OCI-LY7 (cell line): ENCODE data around the gene TIGD3. TPM values are rescaled to one million over a fixed set of nuclear protein-coding genes. Genes with fewer than 3 reads are reported as not detected.

Experiments
- BruUV-seq: library from RNA; stranded (reverse); fragments of 400-500 nt; replicated peaks from 2 replicates; lab custom pipeline; 2021; lab: Mats Ljungman, UMichigan
- CTCF ChIA-PET: fragments of 300-600 bp; sonication (Branson Sonifier 250); formaldehyde crosslinking; loops from one replicate; lab custom pipeline; 2022; ENCODE audit warnings: antibody characterized with exemption; ENCODE audit not compliant: unreplicated experiment; lab: Charles Lee
- POLR2A ChIA-PET: fragments of 300-600 bp; sonication (Branson Sonifier 250); formaldehyde crosslinking; loops from one replicate; lab custom pipeline; 2022; ENCODE audit warnings: antibody characterized with exemption; lab: Charles Lee
- DNase-seq: peaks from one replicate; pipeline ENCODE4 v3.0.0-alpha.2; 2015; ENCODE audit warnings: low spot score
- H2AFZ ChIP-seq: fragments of 200-600 bp; sonication (generic), shearing (Covaris generic); 2 replicates; pipeline ENCODE4 v1.6.1; 2014; ENCODE audit warnings: mild to moderate bottlenecking, antibody characterized with exemption, low read length, moderate library complexity
- H3K27ac ChIP-seq: fragments of 200-600 bp; sonication (generic); 2 replicates; pipeline ENCODE4 v1.5.1; 2014; ENCODE audit warnings: mixed run types, low read depth, mild to moderate bottlenecking, moderate library complexity, low read length, inconsistent platforms; ENCODE audit not compliant: poor library complexity, severe bottlenecking
- H3K36me3 ChIP-seq: fragments of 200-600 bp; sonication (generic); 2 replicates; pipeline ENCODE4 v1.6.1; 2014; ENCODE audit warnings: mild to moderate bottlenecking, antibody characterized with exemption, low read length, moderate library complexity, mixed read lengths; ENCODE audit not compliant: insufficient read depth
- H3K4me1 ChIP-seq: fragments of 200-600 bp; sonication (generic); 2 replicates; pipeline ENCODE4 v1.5.1; 2014; ENCODE audit warnings: mild to moderate bottlenecking, low read length; ENCODE audit not compliant: insufficient read depth, poor library complexity, severe bottlenecking
- H3K4me2 ChIP-seq: fragments of 200-600 bp; sonication (generic); 2 replicates; pipeline ENCODE4 v1.6.1; 2014; ENCODE audit warnings: mild to moderate bottlenecking, low read length
- H3K4me3 ChIP-seq: fragments of 200-600 bp; sonication (generic); 2 replicates; pipeline ENCODE4 v1.5.1; 2014; ENCODE audit warnings: mild to moderate bottlenecking, low read depth, low read length; ENCODE audit not compliant: poor library complexity, severe bottlenecking
- H3K79me2 ChIP-seq: fragments of 200-600 bp; sonication (generic); 2 replicates; pipeline ENCODE4 v1.6.1; 2016; ENCODE audit warnings: low read depth, mild to moderate bottlenecking, low read length, moderate library complexity, mixed read lengths; ENCODE audit not compliant: insufficient read depth
- H3K9me2 ChIP-seq: fragments of 200-600 bp; sonication (generic); 2 replicates; pipeline ENCODE4 v1.6.1; 2016; ENCODE audit warnings: mild to moderate bottlenecking, low read length, mixed read lengths; ENCODE audit not compliant: insufficient read depth
- H3K9me3 ChIP-seq: fragments of 200-600 bp; sonication (generic); 2 replicates; pipeline ENCODE4 v1.6.1; 2014; ENCODE audit warnings: mild to moderate bottlenecking, mixed run types, low read length, mixed read lengths
- H4K20me1 ChIP-seq: fragments of 200-600 bp; sonication (generic); 2 replicates; pipeline ENCODE4 v1.6.1; 2014; ENCODE audit warnings: mild to moderate bottlenecking, antibody characterized with exemption, low read length, moderate library complexity, mixed read lengths; ENCODE audit not compliant: insufficient read depth
- EZH2phosphoT487 ChIP-seq: fragments of 200-600 bp; sonication (generic); IDR thresholded peaks from 2 replicates; pipeline ENCODE4 v1.6.1; 2018; ENCODE audit warnings: low read depth, borderline replicate concordance, mild to moderate bottlenecking, mixed run types, antibody characterized with exemption, low read length, moderate library complexity, mixed read lengths
- intact Hi-C: fragments of 100-400 bp; cut with micrococcal nuclease; formaldehyde crosslinking; loops from one replicate; pipeline ENCODE4 v1.10.0; 2022; ENCODE audit not compliant: unreplicated experiment
- total RNA-seq, 2 experiments: library from RNA; depleted of rRNA in 1 of 2; stranded (reverse); fragments of >200 nt in 1 of 2; shearing (Covaris generic) in 1 of 2; gene quantifications; 2 replicates each; pipeline ENCODE4 v1.2.3, GENCODE V29; 2014 to 2022
- TF ChIP-seq, protein P1 (sequence below): fragments of 200-600 bp; sonication (generic); conservative IDR thresholded peaks from 2 replicates; pipeline ENCODE4 v1.5.1; 2014; ENCODE audit warnings: mild to moderate bottlenecking, antibody characterized with exemption, low read length, moderate library complexity, mixed read lengths

TIGD3 gene
- total RNA-seq, 2 experiments from 2014 or later: 2.0 to 2.7 TPM

DNA sequence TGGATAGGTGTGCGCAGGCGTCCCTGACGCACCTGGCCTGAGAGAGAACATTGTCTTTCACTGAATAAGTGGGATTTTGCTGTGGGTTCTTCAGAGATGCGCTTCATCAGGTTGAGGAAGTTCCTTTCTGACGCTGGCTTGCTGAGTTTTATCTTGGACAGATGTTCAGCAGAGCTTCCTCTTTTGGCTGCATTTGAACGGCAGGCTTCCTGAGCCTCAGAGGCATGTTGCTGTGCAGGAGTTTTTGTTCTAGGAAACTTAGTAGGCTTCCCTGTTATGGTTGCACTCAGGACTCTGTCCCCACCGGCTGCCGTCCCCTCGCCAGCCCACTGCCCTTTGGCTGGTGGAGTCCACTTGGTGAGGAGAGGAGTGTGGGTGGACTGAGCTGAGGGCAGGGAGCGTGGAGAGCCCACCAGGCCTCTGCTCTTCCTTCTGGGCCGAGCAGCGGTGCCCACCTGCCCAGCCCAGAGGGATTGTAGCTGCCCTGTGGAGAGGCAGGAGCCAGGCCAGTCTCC, 49.1 kb downstream of the TIGD3 start:
- ChIA-PET CTCF (interaction anchor here (0.6 kb wide), 1 partner anchor 18 kb away, joined by 3 read pairs; no protein-coding TSS in a partner anchor), POLR2A (interaction anchor here (0.6 to 1.7 kb wide), 3 partner anchors 94 to 555 kb away, joined by 3 to 9 read pairs (median 3); no protein-coding TSS in a partner anchor)
- no peaks in the 10 kb centered on the region for H3K9me3 ChIP-seq
- intact Hi-C loops: loop anchor here (2.0 kb wide), 1 partner anchor 17 kb away; the partner anchor contains the start of gene FRMD8
- peaks cover 71% of the 10 kb centered on the region for H3K36me3 ChIP-seq
- H3K27ac ChIP-seq: peak overlapping the region; percentile 90
- peaks cover 53% of the 10 kb centered on the region for H3K4me1 ChIP-seq
- peak overlapping the region; percentile 76 for H3K4me2 ChIP-seq
- no peaks in the 10 kb centered on the region for H3K79me2 ChIP-seq
- no peak overlapping the region for H2AFZ ChIP-seq
- peak; percentile 94 for DNase-seq
- H3K9me2 ChIP-seq: no peaks in the 10 kb centered on the region
- TF ChIP-seq EZH2phosphoT487: no peak
- TF ChIP-seq, protein P1, sequence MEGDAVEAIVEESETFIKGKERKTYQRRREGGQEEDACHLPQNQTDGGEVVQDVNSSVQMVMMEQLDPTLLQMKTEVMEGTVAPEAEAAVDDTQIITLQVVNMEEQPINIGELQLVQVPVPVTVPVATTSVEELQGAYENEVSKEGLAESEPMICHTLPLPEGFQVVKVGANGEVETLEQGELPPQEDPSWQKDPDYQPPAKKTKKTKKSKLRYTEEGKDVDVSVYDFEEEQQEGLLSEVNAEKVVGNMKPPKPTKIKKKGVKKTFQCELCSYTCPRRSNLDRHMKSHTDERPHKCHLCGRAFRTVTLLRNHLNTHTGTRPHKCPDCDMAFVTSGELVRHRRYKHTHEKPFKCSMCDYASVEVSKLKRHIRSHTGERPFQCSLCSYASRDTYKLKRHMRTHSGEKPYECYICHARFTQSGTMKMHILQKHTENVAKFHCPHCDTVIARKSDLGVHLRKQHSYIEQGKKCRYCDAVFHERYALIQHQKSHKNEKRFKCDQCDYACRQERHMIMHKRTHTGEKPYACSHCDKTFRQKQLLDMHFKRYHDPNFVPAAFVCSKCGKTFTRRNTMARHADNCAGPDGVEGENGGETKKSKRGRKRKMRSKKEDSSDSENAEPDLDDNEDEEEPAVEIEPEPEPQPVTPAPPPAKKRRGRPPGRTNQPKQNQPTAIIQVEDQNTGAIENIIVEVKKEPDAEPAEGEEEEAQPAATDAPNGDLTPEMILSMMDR: no peak
- 0 out of 2 replicates have a peak, but pooled peaks cover 4% of the 10 kb centered on the region for H4K20me1 ChIP-seq
- peak overlapping the region; percentile 45 for H3K4me3 ChIP-seq
- BruUV-seq: no TSS peak

DNA sequence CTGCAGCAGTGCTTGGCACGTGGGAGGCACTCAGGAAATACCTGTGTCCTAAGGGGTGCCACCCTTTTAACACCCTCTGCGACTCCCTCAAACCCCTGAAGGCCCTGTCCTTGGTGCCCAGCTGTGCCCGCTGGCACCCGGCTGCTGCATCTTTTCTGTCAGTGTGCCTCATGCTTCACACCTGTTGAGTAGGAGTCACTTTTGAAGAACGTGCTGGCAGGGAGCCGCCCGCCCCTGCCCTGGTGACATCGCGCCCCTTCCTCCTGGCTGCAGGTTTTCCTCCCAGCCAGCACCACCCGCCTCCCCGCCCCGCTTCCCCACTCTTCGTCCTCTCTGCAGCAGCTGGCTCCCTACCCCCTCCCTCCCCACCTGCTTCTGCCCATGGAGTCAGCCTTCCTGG, 49.7 kb downstream of the TIGD3 start:
- H3K4me1 ChIP-seq: peaks cover 56% of the 10 kb centered on the region
- H3K9me3 ChIP-seq: no peaks in the 10 kb centered on the region
- H3K27ac ChIP-seq: peak overlapping the region; percentile 90
- no peaks in the 10 kb centered on the region for H3K9me2 ChIP-seq
- H3K4me3 ChIP-seq: peak overlapping the region; percentile 45
- BruUV-seq: no TSS peak
- ChIA-PET POLR2A (interaction anchor here (0.6 kb wide), 1 partner anchor 556 kb away, joined by 3 read pairs; no protein-coding TSS in a partner anchor), CTCF (no interaction called here)
- intact Hi-C loops: no loop called here
- H3K4me2 ChIP-seq: peak overlapping the region; percentile 76
- H3K36me3 ChIP-seq: peaks cover 75% of the 10 kb centered on the region
- no peak for TF ChIP-seq EZH2phosphoT487
- TF ChIP-seq, protein P1: no peak
- DNase-seq: no peak
- no peaks in the 10 kb centered on the region for H3K79me2 ChIP-seq
- no peak overlapping the region for H2AFZ ChIP-seq
- 0 out of 2 replicates have a peak, but pooled peaks cover 4% of the 10 kb centered on the region for H4K20me1 ChIP-seq
